ENCODE measurements around the gene ALDH3B1.
A peak's percentile ranks its signal among the peaks of the same experiment; 100 is the strongest.

ALDH3B1 gene

GRCh38 chr11:68006606-68007166, 3.4 kb upstream of the ALDH3B1 start:
- TF ChIP-seq POU6F1 (CRISPR knock-in tag; IDR thresholded peaks at IDR 0.05; ENCODE audit: borderline replicate concordance, low read depth) (no peak), ISL1 (CRISPR knock-in tag; IDR thresholded peaks at IDR 0.05) (no peak), ZC3H10 (CRISPR knock-in tag; IDR thresholded peaks at IDR 0.05) (no peak), ZNF565 (CRISPR knock-in tag; conservative IDR thresholded peaks at IDR 0.05; ENCODE audit: low read depth) (no peak), CSRNP3 (CRISPR knock-in tag; IDR thresholded peaks at IDR 0.05) (no peak), ARNTL (CRISPR knock-in tag; IDR thresholded peaks at IDR 0.05; ENCODE audit: borderline replicate concordance, low read depth) (no peak), ZFP30 (CRISPR knock-in tag; IDR thresholded peaks at IDR 0.05) (no peak)
- no peak for ATAC-seq

GRCh38 chr11:68007498-68008380, 2.4 kb upstream of the ALDH3B1 start:
- TF ChIP-seq CSDC2 (CRISPR knock-in tag; IDR thresholded peaks at IDR 0.05) (no peak), ISL1 (CRISPR knock-in tag; IDR thresholded peaks at IDR 0.05) (no peak), TOX (CRISPR knock-in tag; IDR thresholded peaks at IDR 0.05; ENCODE audit: borderline replicate concordance) (no peak)
- ATAC-seq = no peak

GRCh38 chr11:68008381-68009337, 1.5 kb upstream of the ALDH3B1 start:
- TF ChIP-seq ISL1 (CRISPR knock-in tag; IDR thresholded peaks at IDR 0.05) = no peak
- no peak for TF ChIP-seq CSDC2 (CRISPR knock-in tag; IDR thresholded peaks at IDR 0.05)
- no peak for TF ChIP-seq TCF4 (CRISPR knock-in tag; IDR thresholded peaks at IDR 0.05; ENCODE audit: borderline replicate concordance)
- no peak for TF ChIP-seq ESRRG (CRISPR knock-in tag; IDR thresholded peaks at IDR 0.05)
- TF ChIP-seq BACH2 (CRISPR knock-in tag; IDR thresholded peaks at IDR 0.05; ENCODE audit: borderline replicate concordance) = no peak
- TF ChIP-seq ZC3H10 (CRISPR knock-in tag; IDR thresholded peaks at IDR 0.05) = no peak
- TF ChIP-seq ZFP3 (CRISPR knock-in tag; IDR thresholded peaks at IDR 0.05) = no peak
- TF ChIP-seq SNAI2 (CRISPR knock-in tag; IDR thresholded peaks at IDR 0.05) = no peak
- TF ChIP-seq ARNTL (CRISPR knock-in tag; IDR thresholded peaks at IDR 0.05; ENCODE audit: borderline replicate concordance, low read depth) = no peak
- no peak for TF ChIP-seq GLIS3 (CRISPR knock-in tag; IDR thresholded peaks at IDR 0.05)
- TF ChIP-seq PPARA (CRISPR knock-in tag; IDR thresholded peaks at IDR 0.05; ENCODE audit: borderline replicate concordance) = no peak
- no peak for TF ChIP-seq CREB5 (CRISPR knock-in tag; IDR thresholded peaks at IDR 0.05; ENCODE audit: low read depth)
- no peak for TF ChIP-seq ZNF565 (CRISPR knock-in tag; conservative IDR thresholded peaks at IDR 0.05; ENCODE audit: low read depth)
- no peak for TF ChIP-seq RARB (CRISPR knock-in tag; IDR thresholded peaks at IDR 0.05)
- TF ChIP-seq TOX (CRISPR knock-in tag; IDR thresholded peaks at IDR 0.05; ENCODE audit: borderline replicate concordance) = no peak
- ATAC-seq = no peak

- ATAC-seq = peak; percentile 6; the same call in 2 of the 3 replicates
- no peak for TF ChIP-seq PPARA (CRISPR knock-in tag; IDR thresholded peaks at IDR 0.05; ENCODE audit: borderline replicate concordance)
- no peak for TF ChIP-seq TCF4 (CRISPR knock-in tag; IDR thresholded peaks at IDR 0.05; ENCODE audit: borderline replicate concordance)
- TF ChIP-seq OSR1 (CRISPR knock-in tag; IDR thresholded peaks at IDR 0.05) = no peak
- TF ChIP-seq TSHZ2 (CRISPR knock-in tag; IDR thresholded peaks at IDR 0.05) = no peak
- TF ChIP-seq PATZ1 (CRISPR knock-in tag; IDR thresholded peaks at IDR 0.05; ENCODE audit: borderline replicate concordance) = no peak
- no peak for TF ChIP-seq ZC3H10 (CRISPR knock-in tag; IDR thresholded peaks at IDR 0.05)
- no peak for TF ChIP-seq ZNF565 (CRISPR knock-in tag; conservative IDR thresholded peaks at IDR 0.05; ENCODE audit: low read depth)
- no peak for TF ChIP-seq ZFP30 (CRISPR knock-in tag; IDR thresholded peaks at IDR 0.05)
- TF ChIP-seq ZNF8 (CRISPR knock-in tag; IDR thresholded peaks at IDR 0.05) = no peak
- TF ChIP-seq GLIS3 (CRISPR knock-in tag; IDR thresholded peaks at IDR 0.05) = no peak
- no peak for TF ChIP-seq RARB (CRISPR knock-in tag; IDR thresholded peaks at IDR 0.05)
- TF ChIP-seq ISL1 (CRISPR knock-in tag; IDR thresholded peaks at IDR 0.05) = no peak
Observed at GRCh38 chr11:68009391-68010089, 587 bp upstream of the ALDH3B1 start.
